Superior temporal gyrus (tissue), 1 donor: ENCODE measurements around the gene ITFG2.
"Not testable (repeated sequence)": the region's sequence is repeated elsewhere in the genome, so short reads cannot be mapped to it uniquely, and the experiment has no call there.

ENCODE experiments used
- DNase-seq: peaks from one replicate; pipeline ENCODE4 v3.0.0-alpha.2; 2016; ENCODE audit errors: extremely low spot score

Gene ITFG2

DNA sequence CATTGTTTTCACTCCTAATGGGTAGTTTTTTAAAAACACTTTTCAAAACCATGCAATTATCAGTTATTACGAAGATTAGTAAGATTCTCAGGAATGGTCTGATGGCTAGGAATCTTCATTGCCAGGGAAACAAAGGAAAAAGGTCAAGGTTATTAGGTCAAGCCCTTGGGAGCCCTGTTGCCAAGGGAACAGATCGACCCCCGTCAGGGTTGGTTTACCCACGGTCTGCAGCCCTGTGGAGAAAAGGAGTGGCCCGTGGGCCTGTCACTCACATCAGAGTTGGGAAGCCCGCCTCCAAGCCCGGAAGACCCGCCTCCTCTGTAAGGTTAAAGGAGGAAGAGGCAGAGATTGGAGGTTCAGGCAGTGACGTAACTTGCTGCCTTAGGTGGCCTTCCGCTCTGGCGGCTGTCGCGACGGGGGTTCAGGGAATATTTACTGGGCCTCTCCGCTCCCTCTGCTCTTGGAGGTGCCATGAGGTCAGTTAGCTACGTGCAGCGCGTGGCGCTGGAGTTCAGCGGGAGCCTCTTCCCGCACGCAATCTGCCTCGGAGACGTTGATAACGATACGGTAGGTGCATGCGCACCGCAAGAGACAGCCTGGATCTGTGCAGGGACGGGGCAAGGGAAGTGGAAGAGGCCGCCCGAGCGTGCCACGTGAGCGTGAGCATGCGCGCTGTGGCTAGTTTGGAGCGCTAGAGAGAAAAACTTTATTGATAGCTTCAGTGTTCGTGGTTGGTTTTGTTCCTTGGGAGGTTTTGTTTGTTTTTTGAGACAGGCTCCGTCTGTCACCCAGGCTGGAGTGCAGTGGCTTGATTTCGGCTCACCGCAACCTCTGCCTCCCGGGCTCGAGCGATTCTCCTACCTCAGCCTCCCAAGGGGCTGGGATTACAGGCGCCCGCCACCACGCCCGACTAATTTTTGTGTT, at the start of gene ITFG2:
TSS of gene ITFG2 (plus strand) at position 379 of the 924 bp plus-strand sequence. CDS start at position 472, 93 bp downstream.
- peak; percentile 100 for DNase-seq

- DNase-seq, result no peak
These were observed 48.1 kb upstream of the ITFG2 start for GRCh38 chr12:2764398-2764797.

- DNase-seq, result no peak
These were observed 47.4 kb upstream of the ITFG2 start for GRCh38 chr12:2765052-2765451.

DNA sequence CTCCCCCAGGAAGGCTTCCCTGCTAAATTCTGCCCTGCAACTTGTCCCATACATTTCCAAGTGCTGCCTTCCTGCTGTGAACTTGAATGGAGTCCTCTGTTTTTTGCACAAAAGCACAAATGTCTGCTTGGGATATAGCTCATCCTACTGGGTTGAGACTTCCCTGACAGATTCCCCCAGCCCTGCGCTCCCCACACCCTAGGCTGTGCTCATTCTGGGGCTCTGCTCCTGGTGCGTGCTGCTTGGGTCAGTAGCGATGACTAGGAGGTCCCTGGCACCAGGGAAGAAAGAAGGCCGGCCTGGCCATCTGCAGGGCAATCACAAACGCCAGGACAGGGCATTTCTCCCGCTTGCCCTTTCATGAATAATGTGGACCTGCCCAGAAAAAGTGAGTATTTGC, 46.9 kb upstream of the ITFG2 start:
- DNase-seq, result no peak

DNA sequence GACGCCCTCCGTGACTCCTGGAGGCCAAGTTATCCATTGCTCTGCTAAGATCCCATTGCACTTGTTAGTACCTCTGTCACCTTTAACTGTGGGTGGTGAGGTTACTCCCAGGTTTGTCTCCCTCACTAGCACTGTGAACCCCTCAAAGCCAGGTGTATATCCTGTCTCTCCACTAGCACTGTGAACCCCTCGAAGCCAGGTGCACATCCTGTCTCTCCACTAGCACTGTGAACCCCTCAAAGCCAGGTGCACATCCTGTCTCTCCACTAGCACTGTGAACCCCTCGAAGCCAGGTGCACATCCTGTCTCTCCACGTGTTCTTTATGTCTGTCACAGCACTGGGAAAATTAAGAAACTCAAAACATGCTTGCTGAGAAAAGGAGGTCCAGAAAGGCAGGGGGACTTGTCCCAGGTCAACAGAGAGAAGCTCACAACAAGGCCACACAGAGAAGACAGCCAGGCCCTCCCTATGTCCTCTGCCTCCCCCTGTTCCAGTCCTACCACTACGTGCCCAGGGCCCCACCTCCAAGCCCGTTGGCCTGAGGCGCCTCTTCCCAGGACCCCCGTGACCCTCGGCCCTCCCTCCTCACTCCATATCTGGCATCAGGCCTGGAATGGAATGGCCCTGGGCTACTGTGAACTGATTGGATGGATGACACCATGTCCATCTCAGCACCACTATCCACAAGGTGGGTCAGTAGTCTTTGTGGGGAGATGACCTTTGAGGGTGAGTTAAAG, 44.1 kb upstream of the ITFG2 start:
- DNase-seq, result no peak

GRCh38 chr12:2769866-2770533, 42.5 kb upstream of the ITFG2 start:
- no peak for DNase-seq

GRCh38 chr12:2770544-2770943, 41.9 kb upstream of the ITFG2 start:
- not testable (repeated sequence) for DNase-seq

DNA sequence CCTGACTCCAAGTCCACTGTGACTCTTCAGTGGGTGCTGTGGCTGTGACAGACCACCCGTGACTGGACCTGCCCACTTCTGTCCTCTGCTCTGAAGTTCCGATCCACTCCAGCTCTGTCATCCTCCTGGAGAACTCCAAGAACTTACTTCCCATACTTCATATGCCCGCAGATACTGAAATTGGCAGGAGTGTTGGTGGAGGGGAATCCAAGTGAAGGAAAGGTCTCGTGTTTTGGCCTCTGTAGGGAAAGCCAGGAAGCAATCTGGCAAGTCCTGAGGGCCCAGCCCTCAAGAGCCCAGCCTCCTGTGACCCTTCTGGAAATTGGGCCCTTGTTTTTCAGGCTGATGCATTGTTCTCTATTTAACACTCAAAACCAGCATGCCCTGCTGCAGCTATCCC, 40.1 kb upstream of the ITFG2 start:
- no peak for DNase-seq

- no peak for DNase-seq
These were observed 39.1 kb upstream of the ITFG2 start for GRCh38 chr12:2773199-2773875.

GRCh38 chr12:2775431-2775830, 37.0 kb upstream of the ITFG2 start:
- DNase-seq, result no peak

DNA sequence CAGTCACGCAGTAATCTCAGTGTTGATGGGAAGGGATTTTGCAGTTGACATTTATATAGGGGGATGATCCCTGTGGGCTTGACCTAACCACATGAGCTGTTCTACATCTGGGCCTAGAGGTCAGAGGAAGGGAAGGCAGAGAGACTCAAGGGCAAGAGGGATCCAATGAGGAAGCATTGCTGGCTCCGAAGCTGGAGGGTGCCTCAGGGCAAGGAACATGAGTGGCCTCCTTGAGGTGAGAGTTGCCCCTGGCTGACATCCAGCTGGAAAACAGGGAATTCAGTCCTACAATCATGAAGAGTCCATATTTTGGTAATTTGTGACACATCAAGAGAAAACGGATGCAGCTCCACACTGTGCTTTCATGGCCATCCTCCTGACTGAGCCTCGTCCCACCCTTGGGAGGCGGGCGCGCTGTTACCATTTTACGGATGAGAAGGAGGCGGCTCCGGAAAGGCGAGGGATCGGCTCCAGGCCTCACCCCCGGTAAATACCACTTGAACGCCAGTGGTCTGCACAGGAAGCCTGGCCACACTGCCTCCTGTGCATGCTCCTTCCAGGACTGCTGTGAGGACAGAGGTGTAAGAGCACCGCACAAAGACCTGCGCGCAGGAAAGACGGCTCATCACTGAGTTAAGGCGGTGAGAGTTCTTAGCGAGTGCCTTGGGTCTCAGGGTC, 36.2 kb upstream of the ITFG2 start:
- DNase-seq, result no peak

DNA sequence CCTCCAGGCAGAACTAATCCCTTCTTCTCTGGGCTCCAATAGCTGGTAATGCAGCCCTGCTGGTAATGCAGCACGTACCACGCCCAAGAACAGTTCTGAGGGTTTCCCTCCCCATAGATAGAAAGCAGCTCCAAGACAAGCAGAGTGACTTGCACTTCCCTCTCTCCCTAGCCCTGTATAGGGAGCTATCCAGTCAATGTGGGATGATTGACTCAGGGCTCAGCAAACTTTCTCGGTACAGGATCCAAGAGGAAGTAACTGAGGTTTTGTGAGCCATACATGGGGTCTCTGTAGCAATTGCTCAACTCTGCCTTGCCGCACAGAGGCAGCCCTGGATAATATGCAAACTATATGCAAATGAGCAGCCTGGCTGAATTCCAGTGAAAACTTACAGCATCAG, 33.2 kb upstream of the ITFG2 start:
- no peak for DNase-seq

DNA sequence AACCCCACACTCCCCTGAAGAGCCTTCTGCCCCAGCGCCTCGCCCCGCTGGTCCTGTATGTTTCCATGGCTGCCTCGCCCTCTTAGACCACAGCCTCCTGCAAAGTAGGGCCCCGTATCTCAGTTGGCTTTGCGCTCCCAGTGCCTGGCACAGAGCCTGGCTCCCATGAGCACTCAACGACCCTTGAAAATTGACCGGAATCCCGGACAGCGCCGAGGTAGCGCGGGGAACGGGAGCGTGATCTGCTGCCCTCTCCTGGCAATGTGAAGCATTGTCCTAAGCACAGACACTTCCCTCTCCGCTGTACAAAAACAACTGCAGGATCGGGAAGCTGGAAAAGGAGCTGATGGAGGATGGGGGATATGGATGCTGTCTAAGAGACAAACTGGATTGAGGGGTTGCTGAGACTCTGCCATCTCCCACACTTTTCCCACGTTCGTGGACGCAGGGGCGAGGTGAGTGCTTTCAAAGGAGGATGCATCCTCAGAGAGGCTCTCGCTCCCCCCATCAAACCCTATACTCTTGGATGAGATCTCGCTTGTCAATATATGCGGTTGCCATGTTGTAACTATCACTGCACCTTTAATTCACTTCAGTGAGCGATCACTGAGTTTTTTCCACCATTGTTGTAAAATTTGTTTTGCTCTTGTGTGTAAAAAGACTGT, 28.4 kb upstream of the ITFG2 start:
- peak; percentile 84 for DNase-seq

DNA sequence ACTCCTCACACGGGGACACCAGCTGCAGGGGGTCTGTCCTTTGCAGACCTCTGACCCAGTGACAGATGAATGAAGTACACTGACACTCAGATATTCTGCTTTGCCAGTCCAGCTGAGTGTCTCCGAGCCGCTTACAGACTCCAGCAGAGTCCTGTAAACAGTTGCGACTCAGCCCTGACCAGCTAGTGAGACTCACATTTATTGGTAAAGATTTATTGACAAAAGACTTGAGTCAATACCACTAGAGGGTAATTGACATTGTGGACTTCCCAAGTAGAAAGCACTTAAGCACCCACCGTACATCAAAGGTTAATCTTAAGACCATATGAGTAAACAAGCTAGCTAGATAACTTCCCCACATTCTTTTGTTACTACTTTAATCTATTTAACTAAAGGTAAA, 27.5 kb upstream of the ITFG2 start:
- DNase-seq, result no peak

DNA sequence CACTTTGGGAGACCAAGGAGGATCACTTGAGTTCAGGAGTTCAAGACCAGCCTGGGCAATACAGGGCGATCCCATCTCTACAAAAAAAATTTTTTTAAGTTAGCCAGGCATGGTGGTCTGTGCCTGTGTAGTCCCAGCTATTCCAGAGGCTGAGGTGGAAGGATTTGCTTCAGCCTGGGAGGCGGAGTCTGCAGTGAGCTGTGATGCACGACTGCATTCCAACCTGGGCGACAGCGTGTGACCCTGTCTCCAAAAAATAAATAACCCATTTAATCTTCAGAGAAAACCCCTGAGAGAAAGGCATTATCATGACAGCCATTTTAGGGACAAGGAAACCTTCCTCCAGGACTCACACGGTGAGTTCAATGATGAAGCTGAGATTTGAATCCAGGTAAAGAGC, 21.4 kb upstream of the ITFG2 start:
- DNase-seq, result no peak

- no peak for DNase-seq
These were observed 19.6 kb upstream of the ITFG2 start for GRCh38 chr12:2792671-2793500.

DNA sequence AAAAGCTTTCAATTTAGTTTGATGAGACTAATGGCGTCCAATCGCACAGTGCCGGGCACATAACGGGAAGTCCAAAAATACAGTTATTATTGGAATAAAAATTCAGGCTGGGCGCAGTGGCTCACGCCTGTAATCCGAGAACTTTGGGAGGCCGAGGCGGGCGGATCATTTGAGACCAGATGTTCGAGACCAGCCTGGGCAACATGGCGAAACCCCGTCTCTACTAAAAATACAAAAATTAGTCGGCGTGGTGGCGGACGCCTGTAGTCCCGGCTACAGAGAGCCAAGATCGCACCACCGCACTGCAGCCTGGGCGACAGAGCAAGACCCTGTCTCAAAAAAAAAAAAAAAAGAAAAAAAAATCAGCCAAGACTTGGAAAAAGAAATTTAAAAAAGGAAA, 18.9 kb upstream of the ITFG2 start:
- no peak for DNase-seq

DNA sequence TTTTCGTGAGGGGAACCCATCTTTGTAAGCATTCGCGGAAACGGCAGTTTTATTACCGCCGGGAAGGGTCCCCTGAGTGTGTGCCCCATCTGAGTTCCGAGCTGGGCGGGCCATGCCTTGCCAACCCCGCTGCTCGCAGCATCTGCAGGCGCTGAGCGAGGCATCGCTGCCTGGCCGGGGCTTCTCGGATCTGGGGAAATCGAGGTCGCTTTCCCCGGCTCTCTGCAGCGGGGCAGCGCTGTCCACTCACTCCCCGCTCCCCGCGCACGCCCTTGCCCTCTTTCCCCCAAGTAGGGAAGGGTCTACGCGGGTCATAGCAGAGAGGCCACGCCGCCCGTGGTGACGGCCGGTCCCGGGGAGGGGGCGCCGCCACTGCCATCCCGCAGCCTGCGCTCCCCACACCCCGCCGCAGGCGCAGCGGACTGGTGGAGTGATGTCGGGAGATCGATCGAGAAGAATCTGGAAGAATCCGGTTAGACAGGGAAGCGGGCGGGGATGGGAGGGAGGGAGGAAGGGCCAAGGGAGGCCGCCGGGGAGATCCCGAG, 18.2 kb upstream of the ITFG2 start:
- DNase-seq, result no peak

DNA sequence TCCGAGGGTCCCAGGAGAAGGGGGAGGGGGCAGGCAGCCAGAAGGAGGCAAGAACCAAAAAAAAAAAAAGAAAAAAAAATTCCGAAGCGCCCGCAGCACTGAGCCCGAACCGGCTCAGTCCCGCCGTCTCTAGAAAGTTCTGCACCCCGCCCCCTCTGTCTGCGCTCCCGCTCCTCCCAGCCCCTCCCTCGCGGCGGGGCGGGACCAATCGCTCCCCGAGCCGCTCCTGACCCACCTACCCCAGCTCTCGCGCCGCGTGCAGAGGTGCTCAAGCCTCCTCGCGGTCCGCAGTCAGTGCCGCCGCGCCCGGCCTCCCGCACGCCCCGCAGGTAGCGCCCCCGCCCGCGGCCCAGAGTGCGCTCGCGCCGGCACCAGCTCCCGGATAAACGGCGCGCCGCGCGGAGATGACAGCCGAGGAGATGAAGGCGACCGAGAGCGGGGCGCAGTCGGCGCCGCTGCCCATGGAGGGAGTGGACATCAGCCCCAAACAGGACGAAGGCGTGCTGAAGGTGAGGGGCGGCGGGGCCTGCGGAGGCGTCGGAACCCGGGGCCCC, 17.7 kb upstream of the ITFG2 start, which contains the start of gene FKBP4:
TSS of gene FKBP4 (plus strand) at position 235 of the 554 bp plus-strand sequence. CDS start at position 405, 170 bp downstream.
- DNase-seq, result peak; percentile 91
